Measurements from ENCODE around the gene VHLL. TPM values are rescaled to one million over a fixed set of nuclear protein-coding genes. Genes with fewer than 3 reads are reported as not detected.

VHLL gene
- total and polyA plus RNA-seq, 4 donors = 0.32 to 0.50 (median 0.38) TPM; not detected in 1

Other genes starting within 250 kb of the VHLL start
- gene UBQLN4, start 245.5 kb downstream of the VHLL start, total RNA-seq = 10 to 100 TPM; 20.5 to 27.1 TPM
- 10 to 100 TPM; 75.4 to 76.2 TPM for gene UBQLN4, start 245.5 kb downstream of the VHLL start, polyA plus RNA-seq (ENCODE audit: insufficient read length in 2 of 2)
- 10 to 100 TPM; 34.9 to 76.8 TPM for gene LAMTOR2, start 244.5 kb downstream of the VHLL start, total RNA-seq
- 10 to 100 TPM; 72.0 to 75.3 TPM for gene LAMTOR2, start 244.5 kb downstream of the VHLL start, polyA plus RNA-seq (ENCODE audit: insufficient read length in 2 of 2)
- under 1 TPM in 1 of 2 donors, not detected in 1; 0.39 TPM for gene RAB25, start 238.1 kb downstream of the VHLL start, total RNA-seq
- 1 to 10 TPM; 1.1 to 1.2 TPM for gene RAB25, start 238.1 kb downstream of the VHLL start, polyA plus RNA-seq (ENCODE audit: insufficient read length in 2 of 2)
- 10 to 100 TPM in 1 of 2 donors, 1 to 10 TPM in 1; 5.8 to 12.3 TPM for gene MEX3A, start 216.8 kb downstream of the VHLL start, total RNA-seq
- 10 to 100 TPM; 35.1 to 39.3 TPM for gene MEX3A, start 216.8 kb downstream of the VHLL start, polyA plus RNA-seq (ENCODE audit: insufficient read length in 2 of 2)
- 100 to 1,000 TPM in 1 of 2 donors, 10 to 100 TPM in 1; 78.4 to 138 TPM for gene LMNA, start 184.6 kb downstream of the VHLL start, total RNA-seq
- gene LMNA, start 184.6 kb downstream of the VHLL start, polyA plus RNA-seq (ENCODE audit: insufficient read length in 2 of 2) = 10 to 100 TPM; 52.1 to 93.3 TPM
- 10 to 100 TPM in 1 of 2 donors, 1 to 10 TPM in 1; 8.2 to 15.9 TPM for gene SEMA4A, start 145.7 kb downstream of the VHLL start, total RNA-seq
- gene SEMA4A, start 145.7 kb downstream of the VHLL start, polyA plus RNA-seq (ENCODE audit: insufficient read length in 2 of 2) = 10 to 100 TPM; 32.2 to 42.0 TPM
- gene SLC25A44, start 105.2 kb downstream of the VHLL start, total RNA-seq = 10 to 100 TPM; 15.1 to 19.7 TPM
- 10 to 100 TPM; 40.6 to 43.0 TPM for gene SLC25A44, start 105.2 kb downstream of the VHLL start, polyA plus RNA-seq (ENCODE audit: insufficient read length in 2 of 2)
- gene PMF1, start 86.3 kb downstream of the VHLL start, total RNA-seq = 10 to 100 TPM; 32.6 to 70.6 TPM
- gene PMF1, start 86.3 kb downstream of the VHLL start, polyA plus RNA-seq (ENCODE audit: insufficient read length in 2 of 2) = 10 to 100 TPM; 54.9 to 64.8 TPM
- 1 to 10 TPM; 1.5 to 1.9 TPM for gene BGLAP, start 57.1 kb downstream of the VHLL start, total RNA-seq
- 1 to 10 TPM; 2.3 to 5.6 TPM for gene BGLAP, start 57.1 kb downstream of the VHLL start, polyA plus RNA-seq (ENCODE audit: insufficient read length in 2 of 2)
- gene PAQR6, start 51.3 kb downstream of the VHLL start, total RNA-seq = 10 to 100 TPM; 42.6 to 43.1 TPM
- 100 to 1,000 TPM; 191 to 206 TPM for gene PAQR6, start 51.3 kb downstream of the VHLL start, polyA plus RNA-seq (ENCODE audit: insufficient read length in 2 of 2)
- 10 to 100 TPM; 37.2 to 50.9 TPM for gene SMG5, start 16.5 kb downstream of the VHLL start, total RNA-seq
- 10 to 100 TPM; 71.5 to 79.8 TPM for gene SMG5, start 16.5 kb downstream of the VHLL start, polyA plus RNA-seq (ENCODE audit: insufficient read length in 2 of 2)
- gene TMEM79, start 15.0 kb downstream of the VHLL start, total RNA-seq = 1 to 10 TPM; 1.6 to 2.6 TPM
- gene TMEM79, start 15.0 kb downstream of the VHLL start, polyA plus RNA-seq (ENCODE audit: insufficient read length in 2 of 2) = 1 to 10 TPM; 4.9 to 6.8 TPM
- 10 to 100 TPM; 16.9 to 54.1 TPM for gene GLMP, start 3.6 kb downstream of the VHLL start, total RNA-seq
- gene GLMP, start 3.6 kb downstream of the VHLL start, polyA plus RNA-seq (ENCODE audit: insufficient read length in 2 of 2) = 10 to 100 TPM; 22.9 to 28.9 TPM
- gene CCT3, start 39.0 kb upstream of the VHLL start, total RNA-seq = 100 to 1,000 TPM; 248 to 258 TPM
- gene CCT3, start 39.0 kb upstream of the VHLL start, polyA plus RNA-seq (ENCODE audit: insufficient read length in 2 of 2) = 100 to 1,000 TPM; 231 to 250 TPM
- not detected for gene TSACC, start 39.2 kb upstream of the VHLL start, total RNA-seq
- 1 to 10 TPM in 1 of 2 donors, under 1 TPM in 1; 0.79 to 1.7 TPM for gene TSACC, start 39.2 kb upstream of the VHLL start, polyA plus RNA-seq (ENCODE audit: insufficient read length in 2 of 2)
- gene RHBG, start 69.9 kb upstream of the VHLL start, total RNA-seq = not detected
- under 1 TPM; 0.26 to 0.81 TPM for gene RHBG, start 69.9 kb upstream of the VHLL start, polyA plus RNA-seq (ENCODE audit: insufficient read length in 2 of 2)
- gene MEF2D, start 201.5 kb upstream of the VHLL start, total RNA-seq = 10 to 100 TPM in 1 of 2 donors, 1 to 10 TPM in 1; 5.7 to 13.2 TPM
- gene MEF2D, start 201.5 kb upstream of the VHLL start, polyA plus RNA-seq (ENCODE audit: insufficient read length in 2 of 2) = 10 to 100 TPM; 21.8 to 28.9 TPM